Ectodermal cell (in vitro differentiated cells): ENCODE data around the gene CCR5AS.

Source experiments
- H3K27ac ChIP-seq: 2 replicates; pipeline ENCODE4 v1.7.0; 2013; ENCODE audit warnings: mild to moderate bottlenecking, low read depth, low read length; ENCODE audit not compliant: insufficient read depth, poor library complexity, severe bottlenecking
- H3K27me3 ChIP-seq: 2 replicates; pipeline ENCODE4 v1.7.0; 2013; ENCODE audit warnings: mild to moderate bottlenecking, low read length; ENCODE audit not compliant: insufficient read depth, control insufficient read depth, poor library complexity, severe bottlenecking
- H3K36me3 ChIP-seq: one replicate; pipeline ENCODE4 v1.7.0; 2013; ENCODE audit warnings: low read length; ENCODE audit not compliant: control insufficient read depth, insufficient read depth
- H3K4me1 ChIP-seq: one replicate; pipeline ENCODE4 v1.7.0; 2013; ENCODE audit warnings: low read length; ENCODE audit not compliant: control insufficient read depth, insufficient read depth
- H3K4me3 ChIP-seq: 2 replicates; pipeline ENCODE4 v1.7.0; 2013; ENCODE audit warnings: low read depth, low read length, control low read depth; ENCODE audit not compliant: insufficient read depth
- H3K9me3 ChIP-seq: 2 replicates; pipeline ENCODE4 v1.7.0; 2013; ENCODE audit warnings: mild to moderate bottlenecking, low read length, moderate library complexity; ENCODE audit not compliant: control insufficient read depth
- WGBS, 2 experiments: methylation state at CpG; one replicate each; pipeline ENCODE4 v1.1.7; 2013; ENCODE audit warnings: missing lambda C conversion rate in 2 of 2; 5-methylcytosine and 5-hydroxymethylcytosine counted together

Gene CCR5AS

DNA sequence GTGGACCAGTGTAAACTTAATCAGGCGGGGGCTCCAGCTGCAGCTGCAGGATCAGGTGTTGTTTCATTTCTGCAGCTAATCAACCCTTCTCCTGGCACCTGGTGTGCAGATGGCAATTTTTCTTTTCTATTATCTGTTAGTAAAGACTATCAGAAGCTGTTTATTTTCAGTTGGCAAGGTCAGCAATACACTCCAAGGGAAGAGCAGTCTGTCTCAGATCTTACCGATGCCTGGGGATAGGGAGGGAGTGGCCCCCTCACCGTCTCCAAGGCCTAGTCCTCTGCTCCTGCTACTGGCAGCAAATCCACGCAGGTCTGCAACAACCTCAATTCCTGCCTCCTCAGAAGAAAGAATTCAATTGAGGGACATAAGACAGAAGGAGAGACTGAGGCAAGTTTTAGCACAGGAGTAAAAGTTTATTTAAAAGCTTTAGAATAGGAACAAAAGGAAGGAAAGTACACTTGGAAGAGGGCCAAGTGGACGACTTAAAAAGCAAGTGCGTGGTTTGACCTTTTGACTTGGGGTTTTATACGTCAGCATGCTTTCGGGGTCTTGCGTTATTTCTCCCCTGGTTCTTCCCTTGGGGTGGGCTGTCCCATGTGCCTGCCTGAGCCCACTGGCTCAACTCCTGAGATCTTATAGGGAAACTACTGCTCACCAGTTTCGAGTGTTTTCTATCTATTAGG is 9.4 kb upstream of the CCR5AS start:
- no peaks in the 10 kb centered on the region for H3K27me3 ChIP-seq
- 88 to 92% methylated on average over 9 to 10 of the region's 10 CpGs for WGBS, 2 experiments
- no peaks in the 10 kb centered on the region for H3K4me1 ChIP-seq
- H3K9me3 ChIP-seq, result no peaks in the 10 kb centered on the region
- H3K36me3 ChIP-seq, result no peaks in the 10 kb centered on the region
- no peak overlapping the region for H3K4me3 ChIP-seq
- no peak overlapping the region for H3K27ac ChIP-seq

DNA sequence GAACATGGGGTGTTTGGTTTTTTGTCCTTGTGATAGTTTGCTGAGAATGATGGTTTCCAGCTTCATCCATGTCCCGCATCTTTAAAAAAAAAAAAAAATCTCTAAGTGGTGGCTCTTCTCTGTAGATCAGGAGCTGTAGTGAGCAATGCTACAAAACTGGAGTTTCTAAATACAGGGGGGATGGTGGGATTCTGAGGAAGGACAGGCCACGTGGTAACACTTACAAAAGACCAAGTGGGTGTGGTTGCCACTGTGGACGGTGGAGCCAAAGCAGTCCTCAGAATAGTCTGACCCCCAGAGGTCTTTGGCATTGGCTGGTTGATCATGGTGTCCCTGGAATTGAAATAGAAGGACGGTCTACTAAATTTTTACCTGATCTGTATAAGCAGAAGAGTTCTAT is 7.9 kb upstream of the CCR5AS start:
- Histone ChIP-seq H3K4me1 (no peaks in the 10 kb centered on the region), H3K36me3 (no peaks in the 10 kb centered on the region), H3K9me3 (no peaks in the 10 kb centered on the region), H3K4me3 (no peak overlapping the region), H3K27ac (no peak overlapping the region), H3K27me3 (no peaks in the 10 kb centered on the region)
- 90 to 91% methylated on average over 4 of the region's 4 CpGs for WGBS, 2 experiments

DNA sequence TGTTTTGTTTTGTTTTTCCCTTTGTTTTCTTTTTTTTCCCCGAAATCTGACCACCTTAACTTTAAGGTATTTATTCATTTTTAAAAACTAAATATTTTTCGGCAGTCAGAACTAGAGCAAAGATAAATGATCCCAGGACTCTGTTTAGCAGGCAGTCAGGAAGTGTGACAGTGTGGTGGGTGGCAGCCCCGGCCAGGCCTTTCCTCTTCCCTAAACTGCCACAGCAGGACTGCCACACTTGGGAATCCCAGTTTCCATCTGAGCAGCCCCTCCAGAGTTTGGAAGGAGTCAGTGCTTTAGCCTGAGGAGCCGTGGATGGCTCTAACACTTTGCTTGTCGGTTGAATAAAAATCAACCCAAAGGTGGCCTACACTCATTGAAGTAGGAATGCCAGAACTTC is 7.1 kb upstream of the CCR5AS start:
- Histone ChIP-seq H3K27ac (no peak overlapping the region), H3K4me1 (no peaks in the 10 kb centered on the region), H3K27me3 (no peaks in the 10 kb centered on the region), H3K9me3 (no peaks in the 10 kb centered on the region), H3K36me3 (no peaks in the 10 kb centered on the region), H3K4me3 (no peak overlapping the region)
- 92 to 94% methylated on average over 4 to 5 of the region's 5 CpGs for WGBS, 2 experiments

DNA sequence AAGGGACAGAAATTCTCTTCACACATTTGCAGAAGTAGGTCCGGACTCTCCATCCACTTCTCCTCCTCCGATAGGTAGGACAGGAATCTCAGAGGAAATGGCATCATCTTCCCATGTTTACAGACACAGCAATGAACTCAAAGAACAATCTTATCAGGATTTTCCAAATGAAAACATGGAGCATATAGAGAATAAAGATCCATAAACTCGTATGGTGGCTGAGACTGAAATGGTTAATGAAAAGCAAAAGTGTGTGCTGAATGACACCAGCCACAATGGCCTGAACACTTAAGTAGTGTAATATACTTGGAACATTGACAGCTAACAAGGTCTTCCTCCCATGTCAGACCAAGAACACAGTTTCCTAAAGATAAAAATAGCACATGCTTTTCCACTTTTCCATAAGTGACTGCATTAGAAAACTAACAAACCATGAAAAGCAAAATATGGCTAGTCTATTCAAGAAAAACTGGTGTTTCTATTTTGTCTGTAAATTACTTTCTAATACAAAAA is 6.0 kb upstream of the CCR5AS start:
- Histone ChIP-seq H3K27ac (no peak overlapping the region), H3K9me3 (no peaks in the 10 kb centered on the region), H3K27me3 (no peaks in the 10 kb centered on the region), H3K4me1 (no peaks in the 10 kb centered on the region), H3K4me3 (no peak overlapping the region), H3K36me3 (no peaks in the 10 kb centered on the region)
- WGBS, 2 experiments, result 92 to 100% methylated on average over 3 of the region's 3 CpGs

DNA sequence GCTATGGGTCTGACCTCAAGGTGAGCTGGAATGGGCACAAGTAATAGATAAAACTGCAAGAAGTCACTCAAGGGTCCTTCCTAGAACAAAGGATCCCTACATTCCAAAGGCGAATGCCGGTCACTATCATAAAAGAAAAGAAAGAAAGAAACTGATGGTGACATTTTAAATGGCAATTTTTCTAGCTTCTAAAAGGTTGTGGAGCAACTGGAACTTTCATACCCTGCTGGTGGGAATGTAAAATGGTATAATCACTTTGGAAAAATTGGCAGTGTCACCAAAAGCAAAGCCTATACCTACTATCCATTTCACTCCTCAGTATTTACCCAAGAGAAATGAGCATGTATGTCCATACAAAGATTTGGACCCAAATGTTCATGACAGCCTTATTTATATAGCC is 4.4 kb upstream of the CCR5AS start:
- WGBS, 2 experiments, result 96 to 97% methylated on average over 2 of the region's 2 CpGs
- no peaks in the 10 kb centered on the region for H3K27me3 ChIP-seq
- H3K9me3 ChIP-seq, result no peaks in the 10 kb centered on the region
- no peaks in the 10 kb centered on the region for H3K4me1 ChIP-seq
- no peak overlapping the region for H3K4me3 ChIP-seq
- no peaks in the 10 kb centered on the region for H3K36me3 ChIP-seq
- H3K27ac ChIP-seq, result no peak overlapping the region

DNA sequence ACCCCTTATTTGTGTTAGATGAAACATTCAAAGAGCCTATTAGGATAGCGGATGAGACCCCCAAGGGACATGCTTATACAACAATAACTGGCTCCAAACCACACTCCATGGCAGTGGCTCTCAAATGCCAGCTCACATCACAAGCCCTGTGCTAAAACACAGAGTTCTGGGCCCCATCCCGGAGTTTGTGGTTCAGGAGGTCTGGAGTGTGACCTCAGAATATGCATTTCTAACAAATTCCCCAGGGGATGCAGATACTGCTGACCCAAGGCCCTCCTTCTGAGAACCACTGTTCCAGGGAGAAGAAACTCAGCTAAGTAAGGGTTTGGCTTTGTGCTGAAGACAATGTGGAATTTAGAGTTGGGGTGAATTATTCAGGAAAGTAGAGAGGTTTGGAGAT is 3.8 kb upstream of the CCR5AS start:
- H3K27ac ChIP-seq, result no peak overlapping the region
- H3K27me3 ChIP-seq, result no peaks in the 10 kb centered on the region
- WGBS, 2 experiments, result 87 to 95% methylated on average over 2 of the region's 2 CpGs
- no peaks in the 10 kb centered on the region for H3K36me3 ChIP-seq
- no peaks in the 10 kb centered on the region for H3K4me1 ChIP-seq
- no peak overlapping the region for H3K4me3 ChIP-seq
- H3K9me3 ChIP-seq, result no peaks in the 10 kb centered on the region

DNA sequence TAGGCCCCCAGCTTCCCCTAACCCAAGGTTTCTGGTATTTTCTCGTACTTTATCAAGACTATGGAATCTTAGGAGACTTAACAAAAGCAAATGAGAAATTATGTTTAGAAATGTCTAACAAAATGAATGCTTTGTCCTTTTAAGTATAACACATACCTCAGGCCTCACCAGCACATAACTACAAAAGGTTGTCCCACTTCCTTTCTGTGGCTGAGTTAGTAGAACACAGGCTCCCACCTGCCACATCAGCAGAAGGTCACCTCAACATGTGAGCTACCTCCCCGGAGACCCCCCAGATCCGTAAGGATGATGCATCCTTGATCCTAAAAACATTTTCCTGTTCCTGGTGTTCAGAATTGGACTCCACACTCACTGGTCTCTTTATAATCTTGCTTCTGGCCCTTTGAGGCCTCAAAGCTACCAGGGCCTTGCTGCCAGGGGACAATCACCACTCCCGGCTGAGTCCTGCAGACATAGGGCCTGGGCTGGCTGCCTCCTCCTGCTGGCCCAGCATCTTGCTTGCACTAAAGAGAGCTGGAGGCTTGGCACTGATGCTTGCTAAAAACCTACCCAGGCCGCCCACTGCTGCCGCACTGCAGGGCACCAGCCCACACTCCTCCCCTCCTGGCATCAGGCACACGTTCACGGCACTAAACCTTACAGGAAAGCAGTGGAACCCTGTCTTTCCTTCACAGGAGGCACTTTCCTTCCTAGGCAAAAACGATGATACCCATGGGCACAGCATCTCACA is 3.0 kb upstream of the CCR5AS start:
- no peak overlapping the region for H3K27ac ChIP-seq
- whole genome bisulfite sequencing, 2 experiments, result 94 to 95% methylated on average over 8 to 9 of the region's 9 CpGs
- no peaks in the 10 kb centered on the region for H3K4me1 ChIP-seq
- H3K27me3 ChIP-seq, result no peaks in the 10 kb centered on the region
- H3K4me3 ChIP-seq, result no peak overlapping the region
- no peaks in the 10 kb centered on the region for H3K9me3 ChIP-seq
- no peaks in the 10 kb centered on the region for H3K36me3 ChIP-seq

DNA sequence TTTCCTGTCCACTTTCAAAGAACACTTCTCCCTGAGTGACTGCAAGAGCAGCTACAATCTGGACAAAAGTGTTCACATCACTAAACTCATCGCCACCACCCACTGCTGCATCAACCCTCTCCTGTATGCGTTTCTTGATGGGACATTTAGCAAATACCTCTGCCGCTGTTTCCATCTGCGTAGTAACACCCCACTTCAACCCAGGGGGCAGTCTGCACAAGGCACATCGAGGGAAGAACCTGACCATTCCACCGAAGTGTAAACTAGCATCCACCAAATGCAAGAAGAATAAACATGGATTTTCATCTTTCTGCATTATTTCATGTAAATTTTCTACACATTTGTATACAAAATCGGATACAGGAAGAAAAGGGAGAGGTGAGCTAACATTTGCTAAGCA is 2.0 kb upstream of the CCR5AS start:
- 90% methylated on average over 7 of the region's 7 CpGs for WGBS, 2 experiments

DNA sequence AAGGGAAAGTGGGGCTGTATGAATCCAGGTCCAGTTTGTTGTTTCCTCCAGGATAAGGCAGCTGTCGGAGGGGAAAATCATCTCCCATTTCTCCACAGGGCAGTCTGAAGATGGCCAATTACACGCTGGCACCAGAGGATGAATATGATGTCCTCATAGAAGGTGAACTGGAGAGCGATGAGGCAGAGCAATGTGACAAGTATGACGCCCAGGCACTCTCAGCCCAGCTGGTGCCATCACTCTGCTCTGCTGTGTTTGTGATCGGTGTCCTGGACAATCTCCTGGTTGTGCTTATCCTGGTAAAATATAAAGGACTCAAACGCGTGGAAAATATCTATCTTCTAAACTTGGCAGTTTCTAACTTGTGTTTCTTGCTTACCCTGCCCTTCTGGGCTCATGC is 1.1 kb upstream of the CCR5AS start:
- no peak overlapping the region for H3K4me3 ChIP-seq
- H3K27ac ChIP-seq, result no peak overlapping the region
- no peaks in the 10 kb centered on the region for H3K9me3 ChIP-seq
- 95% methylated on average over 7 of the region's 7 CpGs for WGBS, 2 experiments
- H3K4me1 ChIP-seq, result no peaks in the 10 kb centered on the region
- H3K36me3 ChIP-seq, result no peaks in the 10 kb centered on the region
- H3K27me3 ChIP-seq, result no peaks in the 10 kb centered on the region

More for the DNA sequence above, 2.0 kb upstream of the CCR5AS start:
- no peak overlapping the region for H3K4me3 ChIP-seq
- H3K4me1 ChIP-seq, result no peaks in the 10 kb centered on the region
- no peak overlapping the region for H3K27ac ChIP-seq
- no peaks in the 10 kb centered on the region for H3K36me3 ChIP-seq
- H3K9me3 ChIP-seq, result no peaks in the 10 kb centered on the region
- no peaks in the 10 kb centered on the region for H3K27me3 ChIP-seq

DNA sequence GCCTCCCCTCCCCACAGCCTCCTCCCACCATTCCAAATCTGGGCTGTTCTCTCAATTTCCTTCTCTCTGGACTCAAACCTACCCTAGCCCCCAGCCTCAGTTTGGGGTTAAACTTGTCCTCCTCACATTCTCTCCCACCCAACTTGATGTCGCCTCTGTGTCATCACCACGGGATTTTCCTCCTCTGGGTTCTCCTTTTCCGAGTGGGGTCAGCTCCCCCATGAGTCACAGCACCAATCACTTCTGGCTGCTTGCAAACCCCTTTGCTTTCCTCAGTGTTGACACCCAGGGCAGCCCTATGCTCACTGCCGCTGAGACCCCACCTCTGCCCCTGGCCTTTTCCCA is 451 bp downstream of the CCR5AS start:
- no peaks in the 10 kb centered on the region for H3K4me1 ChIP-seq
- whole genome bisulfite sequencing, 2 experiments, result 87 to 90% methylated on average over 4 of the region's 4 CpGs

More for the DNA sequence above, 451 bp downstream of the CCR5AS start:
- H3K36me3 ChIP-seq, result no peaks in the 10 kb centered on the region
- no peak overlapping the region for H3K4me3 ChIP-seq
- H3K27ac ChIP-seq, result no peak overlapping the region
- H3K27me3 ChIP-seq, result no peaks in the 10 kb centered on the region
- H3K9me3 ChIP-seq, result no peaks in the 10 kb centered on the region
